HG03175 (cell line): Measurements from ENCODE around the gene FABP6.
A peak's percentile ranks its signal among the peaks of the same experiment; 100 is the strongest.

Experiments
- ATAC-seq: cut with Tn5 transposase; IDR thresholded peaks from one replicate; pipeline ENCODE4 v1.9.1; 2021; ENCODE audit warnings: mild to moderate bottlenecking, moderate library complexity; ENCODE audit not compliant: unreplicated experiment

Gene FABP6

GRCh38 chr5:160260881-160261815, 31.8 kb downstream of the FABP6 start:
- ATAC-seq, result peak; percentile 44

- no peak for ATAC-seq
Measured at GRCh38 chr5:160262151-160263074, 33.1 kb downstream of the FABP6 start.

- ATAC-seq, result no peak
Measured at GRCh38 chr5:160263326-160263855, 34.1 kb downstream of the FABP6 start.

GRCh38 chr5:160266044-160266443, 36.7 kb downstream of the FABP6 start:
- ATAC-seq, result no peak

GRCh38 chr5:160266752-160267345, 37.5 kb downstream of the FABP6 start:
- ATAC-seq, result no peak

- ATAC-seq, result no peak
Measured at GRCh38 chr5:160268121-160268520, 38.8 kb downstream of the FABP6 start.

- ATAC-seq, result no peak
Measured at GRCh38 chr5:160269017-160269416, 39.7 kb downstream of the FABP6 start.

- ATAC-seq, result no peak
Measured at GRCh38 chr5:160270704-160271103, 41.4 kb downstream of the FABP6 start.

- ATAC-seq, result peak; percentile 51
Measured at GRCh38 chr5:160271396-160271795, 42.1 kb downstream of the FABP6 start.

- ATAC-seq, result no peak
Measured at GRCh38 chr5:160271836-160272235, 42.5 kb downstream of the FABP6 start.

- no peak for ATAC-seq
Measured at GRCh38 chr5:160272264-160272663, 43.0 kb downstream of the FABP6 start.

- no peak for ATAC-seq
Measured at GRCh38 chr5:160272889-160273288, 43.6 kb downstream of the FABP6 start.

- ATAC-seq, result no peak
Measured at GRCh38 chr5:160274483-160274931, 45.2 kb downstream of the FABP6 start.

GRCh38 chr5:160278343-160278742, 49.0 kb downstream of the FABP6 start:
- ATAC-seq, result no peak

- ATAC-seq, result no peak
Measured at GRCh38 chr5:160280384-160281095, 51.2 kb downstream of the FABP6 start.

- ATAC-seq, result no peak
Measured at GRCh38 chr5:160281275-160281674, 52.0 kb downstream of the FABP6 start.

GRCh38 chr5:160284291-160284873, 55.1 kb downstream of the FABP6 start:
- no peak for ATAC-seq

GRCh38 chr5:160285316-160285715, 56.0 kb downstream of the FABP6 start:
- ATAC-seq, result no peak

- no peak for ATAC-seq
Measured at GRCh38 chr5:160286947-160287346, 57.6 kb downstream of the FABP6 start.
